Esophagus muscularis mucosa (tissue), 4 donors: ENCODE data around the gene SNRNP35. TPM values are rescaled to one million over a fixed set of nuclear protein-coding genes. Genes with fewer than 3 reads are reported as not detected.

ENCODE experiments used
- DNase-seq: peaks from one replicate; pipeline ENCODE4 v3.0.0-alpha.2; 2017; ENCODE audit errors: extremely low spot score
- H3K27ac ChIP-seq, 4 donors: fragments of 200-600 bp; sonication (generic); replicated peaks in 1 of 4; 1 replicate in 3 of 4; 2 replicates in 1 of 4; pipeline ENCODE4 v1.5.1; 2016 to 2019; ENCODE audit warnings: mild to moderate bottlenecking in 1 of 4
- H3K27me3 ChIP-seq, 4 donors: fragments of 200-600 bp; sonication (generic); one replicate each; pipeline versions ENCODE4 v1.5.1 to v1.6.0; 2016 to 2019
- H3K36me3 ChIP-seq, 4 donors: fragments of 200-600 bp; sonication (generic); one replicate each; pipeline ENCODE4 v1.5.1; 2016 to 2019
- H3K4me1 ChIP-seq, 4 donors: fragments of 200-600 bp; sonication (generic); one replicate each; pipeline ENCODE4 v1.5.1; 2016 to 2019
- H3K4me3 ChIP-seq, 4 donors: fragments of 200-600 bp; sonication (generic); 1 replicate in 2 of 4; 2 replicates in 2 of 4; pipeline ENCODE4 v1.5.1; 2016 to 2019; ENCODE audit warnings: mild to moderate bottlenecking in 4 of 4, moderate library complexity in 1 of 4
- H3K9me3 ChIP-seq, 4 donors: fragments of 200-600 bp; sonication (generic); 1 replicate in 3 of 4; 2 replicates in 1 of 4; pipeline ENCODE4 v1.5.1; 2016 to 2019
- CTCF ChIP-seq, 3 experiments: fragments of 200-600 bp in 2 of 3; fragments of 450-650 bp in 1 of 3; sonication (generic) in 2 of 3; IDR thresholded peaks; one replicate each; pipeline ENCODE4 v1.5.1; 2017 to 2019; ENCODE audit warnings: antibody characterized with exemption in 3 of 3, mild to moderate bottlenecking in 2 of 3, moderate library complexity in 1 of 3
- EP300 ChIP-seq: sonication (generic); formaldehyde crosslinking; IDR thresholded peaks from one replicate; pipeline ENCODE4 v1.6.1; 2017; ENCODE audit warnings: antibody characterized with exemption
- POLR2A ChIP-seq: fragments of 450-650 bp; IDR thresholded peaks from one replicate; pipeline ENCODE4 v1.6.1; 2017; ENCODE audit warnings: antibody characterized with exemption, moderate library complexity, mild to moderate bottlenecking, low read depth
- POLR2AphosphoS5 ChIP-seq, 2 donors: sonication (generic); formaldehyde crosslinking; IDR thresholded peaks; one replicate each; pipeline ENCODE4 v1.6.1; 2017; ENCODE audit warnings: antibody characterized with exemption in 2 of 2
- WGBS: methylation state at CpG from one replicate; pipeline ENCODE4 v1.1.5; 2018; 5-methylcytosine and 5-hydroxymethylcytosine counted together
- intact Hi-C: fragments of 100-400 bp; cut with DNase I; formaldehyde crosslinking; loops from one replicate; pipeline ENCODE4 v1.15.1; 2023
- total RNA-seq, 4 donors: library from RNA; depleted of rRNA; stranded (reverse); fragments of >200 nt; gene quantifications; one replicate each; pipeline versions ENCODE4 v1.1.0 to v1.2.1, GENCODE V29; 2016

Gene SNRNP35
- total RNA-seq, 4 donors from 2014 or later, result 11.6 to 27.4 (median 17.0) TPM

DNA sequence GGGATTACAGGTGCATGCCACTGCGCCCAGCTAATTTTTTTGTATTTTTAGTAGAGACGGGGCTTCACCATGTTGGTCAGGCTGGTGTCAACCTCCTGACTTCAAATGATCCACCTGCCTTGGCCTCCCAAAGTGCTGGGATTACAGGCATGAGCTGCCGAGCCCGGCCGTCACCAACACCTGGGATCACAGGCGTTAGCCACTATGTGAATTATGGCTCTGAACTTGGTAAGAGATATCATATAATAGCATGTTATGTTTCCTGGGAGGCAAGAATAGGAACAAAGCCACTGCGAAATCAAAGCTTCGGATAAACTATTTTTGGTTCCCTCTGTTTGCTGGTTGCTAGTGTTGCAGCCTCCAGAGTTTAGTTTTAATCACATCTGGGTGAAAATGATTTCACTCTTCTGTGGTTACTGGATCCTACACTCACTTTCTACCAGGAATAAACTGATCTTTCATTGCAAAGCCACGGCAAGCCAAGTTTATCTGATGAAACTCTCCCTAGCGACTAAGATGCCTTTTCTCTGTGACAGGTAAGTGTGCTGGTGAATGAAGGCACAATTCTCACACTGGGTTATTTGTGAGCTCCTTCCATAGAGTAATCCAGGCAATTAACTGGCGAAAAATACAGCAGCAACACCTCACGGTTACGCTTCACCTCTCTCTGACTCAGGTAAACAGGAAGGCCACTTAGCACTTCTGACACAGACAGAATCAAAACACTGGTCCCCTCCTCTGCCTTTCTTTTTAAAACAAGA is 16.7 kb downstream of the SNRNP35 start:
- no peaks in the 10 kb centered on the region for H3K27me3 ChIP-seq
- intact Hi-C loops, result no loop called here
- peaks cover 24 to 68% (median 52%) of the 10 kb centered on the region in 4 donors for H3K36me3 ChIP-seq
- no peak overlapping the region for H3K4me3 ChIP-seq
- H3K9me3 ChIP-seq, result no peaks in the 10 kb centered on the region
- 64% methylated on average over 13 of the region's 13 CpGs for WGBS
- DNase-seq, result no peak
- peak overlapping the region; percentile 33 to 62 (median 48) for H3K27ac ChIP-seq
- H3K4me1 ChIP-seq, result peaks cover 17 to 37% (median 26%) of the 10 kb centered on the region in 4 donors
- TF ChIP-seq POLR2A, result no peak
- no peak for TF ChIP-seq CTCF (IDR thresholded peaks at IDR 0.05)
- no peak for TF ChIP-seq POLR2AphosphoS5 (IDR thresholded peaks at IDR 0.05)
- TF ChIP-seq EP300, result no peak

DNA sequence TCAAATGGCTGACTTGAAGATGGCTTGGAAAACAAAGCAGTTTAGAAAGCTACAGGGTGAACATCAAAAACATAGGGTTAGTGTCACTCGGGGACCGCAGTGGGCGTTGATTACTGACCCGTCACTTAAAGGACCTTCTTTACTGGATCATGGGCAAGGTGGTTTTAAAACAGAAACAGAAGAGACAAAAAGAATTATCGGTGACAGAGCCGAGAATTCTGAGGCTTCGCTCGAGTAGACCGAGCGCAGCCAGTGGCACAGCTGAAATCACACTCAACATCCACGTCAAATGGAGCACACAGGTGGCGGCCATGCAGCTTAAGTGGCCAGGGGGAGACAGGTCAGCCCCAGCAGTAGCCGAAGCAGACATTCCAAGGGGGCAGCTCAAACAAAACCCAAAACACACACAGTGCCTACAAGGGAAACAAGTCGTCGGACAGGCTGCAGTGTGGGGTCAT is 17.3 kb downstream of the SNRNP35 start:
- intact Hi-C loops, result no loop called here
- Histone ChIP-seq H3K4me3 (no peak overlapping the region), H3K9me3 (no peaks in the 10 kb centered on the region), H3K27me3 (no peaks in the 10 kb centered on the region), H3K4me1 (peaks cover 17 to 38% (median 32%) of the 10 kb centered on the region in 4 donors), H3K27ac (peak overlapping the region; percentile 33 to 62 (median 48)), H3K36me3 (peaks cover 24 to 64% (median 49%) of the 10 kb centered on the region in 4 donors)
- no peak for TF ChIP-seq CTCF (IDR thresholded peaks at IDR 0.05)
- no peak for TF ChIP-seq EP300
- TF ChIP-seq POLR2A, result no peak
- TF ChIP-seq POLR2AphosphoS5 (IDR thresholded peaks at IDR 0.05), result no peak
- WGBS, result 85% methylated on average over 15 of the region's 15 CpGs
- DNase-seq, result no peak

- H3K4me1 ChIP-seq, result peaks cover 13 to 32% (median 30%) of the 10 kb centered on the region in 4 donors
- DNase-seq, result no peak
- peak overlapping the region in 2 of 4 donors; percentile 52 to 58 for H3K27ac ChIP-seq
- no peaks in the 10 kb centered on the region for H3K27me3 ChIP-seq
- TF ChIP-seq POLR2A, result no peak
- TF ChIP-seq POLR2AphosphoS5 (IDR thresholded peaks at IDR 0.05), result no peak
- no peak for TF ChIP-seq EP300
- no peak for TF ChIP-seq CTCF (IDR thresholded peaks at IDR 0.05)
- no peak overlapping the region for H3K4me3 ChIP-seq
- 90% methylated on average over 10 of the region's 11 CpGs for WGBS
- H3K36me3 ChIP-seq, result peaks cover 0 to 50% (median 30%) of the 10 kb centered on the region in 4 donors
- intact Hi-C loops, result no loop called here
- no peaks in the 10 kb centered on the region for H3K9me3 ChIP-seq
Measured at GRCh38 chr12:123478069-123478468, 20.1 kb downstream of the SNRNP35 start.

DNA sequence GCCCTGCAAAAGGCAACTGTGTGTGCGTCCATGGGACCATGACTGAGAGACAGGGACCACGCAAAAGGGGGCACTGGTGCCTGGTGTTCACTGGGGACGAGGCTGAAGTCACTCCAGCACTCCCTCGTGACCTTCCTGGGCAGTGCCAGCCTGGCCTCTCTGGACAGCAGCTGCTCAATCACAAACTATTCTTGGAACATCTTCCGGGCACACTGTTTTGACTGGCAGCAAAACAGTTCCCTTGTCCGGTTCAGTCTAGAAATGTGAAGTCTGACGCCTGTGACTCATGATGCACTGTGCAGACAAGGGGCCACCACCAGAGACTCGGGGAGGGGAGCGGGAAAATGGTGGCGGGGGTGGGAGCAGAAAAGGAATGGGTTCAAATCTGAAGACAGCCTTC is 20.8 kb downstream of the SNRNP35 start:
- peaks cover 3 to 54% (median 33%) of the 10 kb centered on the region in 4 donors for H3K36me3 ChIP-seq
- 73% methylated on average over 10 of the region's 10 CpGs for WGBS
- H3K4me1 ChIP-seq, result peaks cover 13 to 31% (median 29%) of the 10 kb centered on the region in 4 donors
- H3K9me3 ChIP-seq, result no peaks in the 10 kb centered on the region
- H3K27ac ChIP-seq, result peak overlapping the region; percentile 15 to 58 (median 38)
- TF ChIP-seq EP300, result no peak
- TF ChIP-seq POLR2AphosphoS5 (IDR thresholded peaks at IDR 0.05), result no peak
- TF ChIP-seq POLR2A, result no peak
- no peak for TF ChIP-seq CTCF (IDR thresholded peaks at IDR 0.05)
- intact Hi-C loops, result no loop called here
- DNase-seq, result no peak
- H3K4me3 ChIP-seq, result no peak overlapping the region
- no peaks in the 10 kb centered on the region for H3K27me3 ChIP-seq
